Coronary artery (tissue), 2 donors: Measurements from ENCODE around the gene WBP1L.
"Not testable (repeated sequence)": the region's sequence is repeated elsewhere in the genome, so short reads cannot be mapped to it uniquely, and the experiment has no call there.

ENCODE experiments used
- DNase-seq: peaks from one replicate; pipeline ENCODE4 v3.0.0-alpha.2; 2017; ENCODE audit warnings: low spot score
- H3K27ac ChIP-seq, 2 donors: fragments of 200-600 bp; sonication (generic); one replicate each; pipeline ENCODE4 v1.5.1; 2016 to 2019
- H3K4me3 ChIP-seq: fragments of 200-600 bp; sonication (generic); 2 replicates; pipeline ENCODE4 v1.5.1; 2016; ENCODE audit warnings: mild to moderate bottlenecking, moderate library complexity
- TF ChIP-seq, protein P1 (sequence below): fragments of 200-600 bp; sonication (generic); IDR thresholded peaks from one replicate; pipeline ENCODE4 v1.5.1; 2019; ENCODE audit warnings: antibody characterized with exemption

WBP1L gene

DNA sequence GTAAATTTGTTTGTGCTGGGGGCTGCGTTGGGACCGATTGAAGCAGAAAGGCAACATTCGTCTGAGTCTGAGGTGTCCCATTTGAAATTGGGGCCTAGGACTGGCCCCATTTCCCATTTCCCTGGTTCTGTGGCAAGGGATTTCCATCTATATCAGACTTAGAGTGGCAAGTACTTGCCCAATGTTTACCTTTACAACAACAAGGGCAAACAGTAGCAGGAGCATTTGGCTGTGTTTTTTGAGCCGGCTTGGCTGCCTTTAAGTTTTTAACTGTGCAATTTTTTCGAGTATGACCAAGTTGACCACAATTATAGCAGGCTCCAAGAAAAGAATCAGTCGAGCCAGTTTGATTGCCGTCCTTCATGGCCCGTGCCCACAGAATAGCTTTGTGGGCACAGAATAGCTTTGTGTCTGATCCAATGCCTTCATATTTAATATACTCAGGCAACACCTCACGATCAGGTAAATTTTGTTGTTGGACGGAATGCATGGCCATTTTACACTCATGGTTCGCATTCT is 98.1 kb downstream of the WBP1L start:
- H3K27ac ChIP-seq, result no peak overlapping the region
- no peak for DNase-seq
- TF ChIP-seq, protein P1, sequence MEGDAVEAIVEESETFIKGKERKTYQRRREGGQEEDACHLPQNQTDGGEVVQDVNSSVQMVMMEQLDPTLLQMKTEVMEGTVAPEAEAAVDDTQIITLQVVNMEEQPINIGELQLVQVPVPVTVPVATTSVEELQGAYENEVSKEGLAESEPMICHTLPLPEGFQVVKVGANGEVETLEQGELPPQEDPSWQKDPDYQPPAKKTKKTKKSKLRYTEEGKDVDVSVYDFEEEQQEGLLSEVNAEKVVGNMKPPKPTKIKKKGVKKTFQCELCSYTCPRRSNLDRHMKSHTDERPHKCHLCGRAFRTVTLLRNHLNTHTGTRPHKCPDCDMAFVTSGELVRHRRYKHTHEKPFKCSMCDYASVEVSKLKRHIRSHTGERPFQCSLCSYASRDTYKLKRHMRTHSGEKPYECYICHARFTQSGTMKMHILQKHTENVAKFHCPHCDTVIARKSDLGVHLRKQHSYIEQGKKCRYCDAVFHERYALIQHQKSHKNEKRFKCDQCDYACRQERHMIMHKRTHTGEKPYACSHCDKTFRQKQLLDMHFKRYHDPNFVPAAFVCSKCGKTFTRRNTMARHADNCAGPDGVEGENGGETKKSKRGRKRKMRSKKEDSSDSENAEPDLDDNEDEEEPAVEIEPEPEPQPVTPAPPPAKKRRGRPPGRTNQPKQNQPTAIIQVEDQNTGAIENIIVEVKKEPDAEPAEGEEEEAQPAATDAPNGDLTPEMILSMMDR, result no peak
- H3K4me3 ChIP-seq, result no peak overlapping the region

DNA sequence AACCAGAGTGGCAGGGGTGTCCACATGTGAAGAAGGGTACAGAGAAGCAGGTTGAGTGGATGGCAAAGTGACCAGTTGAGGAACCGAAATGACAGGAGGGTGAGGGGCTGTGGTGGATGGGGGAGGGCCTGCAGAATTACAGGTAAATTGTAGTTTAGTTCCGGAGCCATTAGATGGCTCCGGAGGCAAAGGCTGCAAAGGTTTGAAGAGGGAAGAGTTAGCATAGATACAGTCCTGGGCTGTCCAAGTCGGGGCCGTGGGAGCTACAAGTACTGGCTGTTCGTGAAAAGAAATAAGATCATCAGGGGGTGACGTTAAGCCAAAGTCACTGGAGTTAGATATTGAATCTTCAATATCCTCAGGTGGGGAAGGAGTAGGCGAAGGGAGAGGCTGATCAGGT is 99.4 kb downstream of the WBP1L start:
- not testable (repeated sequence) for H3K4me3 ChIP-seq, H3K27ac ChIP-seq, DNase-seq

DNA sequence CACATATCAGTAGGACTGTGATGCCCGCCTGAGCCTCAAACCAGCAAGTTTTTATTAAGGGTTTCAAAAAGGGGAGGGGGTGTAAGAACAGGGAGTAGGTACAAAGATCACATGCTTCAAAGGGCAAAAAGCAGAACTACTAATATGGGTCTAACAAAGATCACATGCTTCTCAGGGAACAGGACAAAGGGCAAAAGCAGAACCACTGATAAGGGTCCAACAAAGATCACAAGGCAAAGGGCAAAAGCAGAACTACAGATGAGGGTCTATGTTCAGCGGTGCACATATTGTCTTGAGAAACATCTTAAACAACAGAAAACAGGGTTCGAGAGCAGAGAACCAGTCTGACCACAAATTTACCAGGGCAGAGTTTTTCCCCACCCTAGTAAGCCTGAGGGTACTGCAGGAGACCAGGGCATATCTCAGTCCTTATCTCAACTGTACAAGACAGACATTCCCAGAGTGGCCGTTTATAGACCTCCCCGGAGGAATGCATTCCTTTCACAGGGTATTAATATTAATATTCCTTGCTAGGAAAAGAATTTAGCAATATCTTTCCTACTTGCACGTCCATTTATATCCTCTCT is 100.5 kb downstream of the WBP1L start:
- H3K4me3 ChIP-seq, DNase-seq, H3K27ac ChIP-seq: not testable (repeated sequence)

DNA sequence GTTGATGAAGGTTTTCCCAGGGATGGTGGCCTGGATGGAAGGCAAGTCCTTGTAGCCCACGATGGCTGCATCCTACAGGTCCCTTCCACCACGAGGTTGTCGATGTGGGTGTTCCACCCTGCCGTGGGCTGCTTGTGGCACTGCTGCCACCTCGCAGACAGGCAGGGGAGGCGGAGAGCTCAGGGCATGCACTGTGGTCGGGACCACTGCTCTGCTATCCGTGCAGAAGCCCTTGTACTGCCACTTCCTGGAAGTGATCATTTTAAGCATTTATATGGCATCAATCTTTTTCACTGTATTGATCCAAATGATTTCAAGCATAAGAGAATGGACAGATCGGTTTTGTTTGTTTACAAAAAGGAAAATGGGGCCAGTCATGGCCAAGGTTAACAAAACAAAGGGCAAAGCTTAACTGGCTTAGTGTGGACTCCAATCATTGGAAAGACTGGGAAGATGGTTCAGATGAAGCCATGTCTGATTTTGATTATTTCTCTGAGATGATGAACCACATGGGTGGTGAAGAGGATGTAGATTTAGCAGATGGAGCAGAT is 101.7 kb downstream of the WBP1L start:
- no peak overlapping the region for H3K27ac ChIP-seq
- TF ChIP-seq, protein P1, result no peak
- DNase-seq, result no peak
- no peak overlapping the region for H3K4me3 ChIP-seq

DNA sequence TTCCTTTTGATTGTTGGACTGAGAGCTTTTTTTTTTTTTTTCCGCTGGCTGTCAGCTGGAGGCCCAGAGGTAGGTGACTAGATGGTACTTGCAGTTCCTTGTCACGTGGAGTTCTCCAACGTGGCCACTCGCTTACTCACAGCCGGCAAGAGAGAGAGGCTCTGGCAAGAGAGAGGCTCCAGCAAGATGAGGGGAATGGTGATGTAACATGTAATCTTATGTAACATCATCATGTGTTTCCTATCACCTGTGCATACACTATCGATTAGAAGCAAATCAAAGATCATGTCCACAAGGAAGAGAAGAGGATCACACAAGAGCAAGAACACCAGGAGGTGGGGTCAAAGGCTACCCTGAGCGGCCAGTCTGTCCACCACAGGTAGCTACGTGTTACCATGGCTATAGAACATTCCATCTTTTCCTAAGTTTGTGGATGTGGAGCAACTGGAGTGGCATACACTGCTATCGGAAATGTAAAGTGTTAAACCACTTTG is 106.3 kb downstream of the WBP1L start:
- H3K27ac ChIP-seq, result no peak overlapping the region
- H3K4me3 ChIP-seq, result no peak overlapping the region
- DNase-seq, result no peak
- TF ChIP-seq, protein P1, result no peak

DNA sequence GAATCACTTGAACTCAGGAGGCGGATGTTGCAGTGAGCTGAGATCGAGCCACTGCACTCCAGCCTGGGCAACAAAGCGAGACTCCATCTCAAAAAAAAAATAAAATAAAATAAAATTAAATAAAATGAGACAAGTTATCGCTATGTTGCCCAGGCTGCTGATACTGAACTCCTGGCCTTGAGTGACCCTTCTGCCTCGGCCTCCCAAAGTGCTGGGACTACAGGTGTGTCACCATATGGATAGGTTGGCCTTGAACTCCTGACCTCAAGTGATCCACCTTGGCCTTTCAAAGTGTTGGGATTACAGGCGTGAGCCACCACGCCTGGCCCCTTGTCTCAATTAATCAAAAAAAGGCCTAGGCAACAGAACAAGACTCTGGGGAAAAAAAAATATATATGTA is 109.5 kb downstream of the WBP1L start:
- not testable (repeated sequence) for DNase-seq, H3K4me3 ChIP-seq, H3K27ac ChIP-seq

DNA sequence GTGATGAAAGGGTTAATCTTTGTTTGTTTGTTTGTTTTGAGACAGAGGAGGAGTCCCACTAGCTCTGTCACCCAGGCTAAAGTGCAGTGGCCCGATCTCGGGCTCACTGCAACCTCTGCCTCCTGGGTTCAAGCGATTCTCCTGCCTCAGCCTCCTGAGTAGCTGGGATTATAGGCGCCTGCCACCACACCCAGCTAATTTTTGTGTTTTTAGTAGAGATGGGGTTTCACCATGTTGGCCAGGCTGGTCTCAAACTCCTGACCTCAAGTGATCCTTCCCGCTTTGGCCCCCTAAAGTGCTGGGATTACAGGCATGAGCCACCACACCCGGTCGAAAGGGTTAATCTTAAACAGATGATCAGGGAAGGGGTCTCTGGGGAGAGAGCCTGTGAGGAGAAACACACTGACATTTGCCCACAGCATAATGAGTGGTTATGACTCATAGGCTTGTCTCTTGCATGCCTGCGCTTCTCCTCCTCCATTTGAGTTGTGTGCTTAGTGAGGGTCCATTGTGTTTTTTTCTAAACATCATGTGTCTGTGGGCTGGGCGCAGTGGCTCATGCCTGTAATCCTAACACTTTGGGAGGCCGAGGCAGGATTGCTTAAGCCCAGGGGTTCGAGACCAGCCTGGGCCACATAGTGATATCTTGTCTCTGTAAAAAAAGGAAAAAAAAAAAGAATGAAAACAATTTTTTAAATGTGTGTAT is 112.1 kb downstream of the WBP1L start:
- DNase-seq, H3K4me3 ChIP-seq: not testable (repeated sequence)
- peak overlapping the region in 1 of 2 donors; percentile 1 for H3K27ac ChIP-seq

DNA sequence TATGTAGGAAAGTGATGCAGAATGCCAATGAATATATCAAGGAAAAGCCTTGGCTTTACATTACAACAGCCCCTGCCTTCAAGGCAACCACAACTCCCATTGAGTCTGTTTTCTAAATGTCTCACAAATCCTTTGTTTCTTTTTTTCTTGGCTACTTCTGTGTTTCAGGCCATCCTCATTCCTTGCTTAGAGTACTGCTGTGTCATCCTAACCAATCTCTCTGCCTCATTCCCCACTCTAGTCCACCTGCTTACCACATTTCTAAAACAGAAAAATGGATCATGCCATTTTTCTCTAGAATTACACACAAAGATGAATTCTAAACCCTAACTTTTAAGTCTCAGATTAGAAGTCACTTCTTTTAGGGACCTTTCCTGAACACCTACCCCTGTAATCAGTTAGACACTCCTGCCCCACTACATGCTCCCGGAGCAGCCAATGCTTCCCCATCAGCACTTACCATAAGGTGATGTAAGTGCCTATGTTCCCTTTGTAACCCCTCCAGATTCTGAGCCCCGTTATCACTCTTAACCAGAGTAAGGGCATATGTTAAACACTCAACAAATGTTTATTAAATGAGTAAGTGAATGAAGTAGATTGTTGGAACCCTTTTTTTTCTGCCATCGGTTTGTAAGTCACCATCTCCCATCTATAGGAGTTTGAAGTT is 113.1 kb downstream of the WBP1L start:
- no peak for DNase-seq
- TF ChIP-seq, protein P1, result no peak
- H3K27ac ChIP-seq, result no peak overlapping the region
- no peak overlapping the region for H3K4me3 ChIP-seq

DNA sequence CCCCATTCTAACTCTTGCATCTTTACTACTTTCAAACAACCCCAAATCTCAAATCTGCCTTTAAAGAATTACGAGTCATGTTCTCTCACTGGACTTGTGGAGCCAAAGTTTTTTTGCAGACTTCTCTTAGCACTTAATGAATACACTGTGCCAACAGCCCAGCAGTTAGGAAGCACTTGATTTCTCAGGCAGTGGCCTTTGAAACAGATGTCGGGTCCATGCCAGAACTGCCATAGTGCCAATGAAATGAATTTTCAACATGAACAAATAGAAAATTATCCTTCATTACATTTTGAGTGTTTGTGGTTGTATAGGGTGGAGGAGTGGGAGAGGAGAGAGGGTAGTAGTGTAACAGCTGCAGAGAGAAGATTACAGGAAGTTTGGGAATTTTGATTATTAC is 116.2 kb downstream of the WBP1L start:
- TF ChIP-seq, protein P1, result no peak
- Histone ChIP-seq H3K4me3 (no peak overlapping the region), H3K27ac (no peak overlapping the region)
- DNase-seq, result no peak
